SH-SY5Y (cell line): ENCODE measurements around the gene CTDSPL.

Source experiments
- GATA2 ChIP-seq: IDR thresholded peaks from 2 replicates; pipeline ENCODE4 v1.6.1; 2011; ENCODE audit warnings: mild to moderate bottlenecking, low read depth, low read length
- GATA3 ChIP-seq: IDR thresholded peaks from 2 replicates; pipeline ENCODE4 v1.6.1; 2011; ENCODE audit warnings: low read depth, mild to moderate bottlenecking, low read length, moderate library complexity

- TF ChIP-seq GATA2 (no peak), GATA3 (no peak)
Measured at GRCh38 chr3:38000242-38000916, 138.7 kb downstream of the CTDSPL start.
